ENCODE results near the gene MEIS2.

DNA sequence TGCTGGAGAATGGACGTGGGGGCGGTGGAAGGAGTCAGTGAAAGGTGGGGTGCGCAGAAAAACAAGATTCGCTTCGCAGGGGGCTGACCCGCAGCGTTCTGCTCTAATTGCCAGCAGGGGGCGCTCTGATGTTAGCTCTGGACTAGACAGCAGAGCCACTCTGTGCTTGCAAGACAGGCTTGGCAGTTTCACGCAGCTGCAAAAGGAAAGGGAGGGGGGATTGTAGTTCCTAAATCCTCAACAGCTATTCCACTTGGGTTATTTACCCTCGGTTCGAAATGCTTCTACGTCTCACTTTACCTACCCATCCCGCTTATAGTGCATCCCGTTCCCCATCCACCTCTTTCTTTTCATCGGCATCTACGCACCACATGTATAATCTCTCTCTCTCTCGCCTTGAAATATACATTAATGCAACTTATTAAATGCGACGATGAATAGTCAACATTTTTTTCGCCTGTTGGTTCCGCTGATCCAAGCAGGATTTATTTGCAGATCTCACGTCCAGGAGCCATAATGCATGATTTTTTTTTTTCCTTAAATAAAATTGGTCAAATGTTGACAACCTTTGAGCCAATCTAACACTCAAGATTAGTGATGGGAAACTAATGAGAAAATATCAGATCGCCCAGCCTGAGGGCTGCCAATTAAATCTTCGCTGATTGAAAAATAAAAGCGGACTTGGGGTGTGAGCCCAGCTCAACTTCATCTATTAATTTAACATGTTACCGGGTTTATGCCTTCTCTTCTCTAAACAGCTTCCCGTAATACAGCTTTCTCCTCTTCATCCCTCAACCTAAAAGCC, 216.4 kb downstream of the MEIS2 start:
- TF ChIP-seq, protein P1, sequence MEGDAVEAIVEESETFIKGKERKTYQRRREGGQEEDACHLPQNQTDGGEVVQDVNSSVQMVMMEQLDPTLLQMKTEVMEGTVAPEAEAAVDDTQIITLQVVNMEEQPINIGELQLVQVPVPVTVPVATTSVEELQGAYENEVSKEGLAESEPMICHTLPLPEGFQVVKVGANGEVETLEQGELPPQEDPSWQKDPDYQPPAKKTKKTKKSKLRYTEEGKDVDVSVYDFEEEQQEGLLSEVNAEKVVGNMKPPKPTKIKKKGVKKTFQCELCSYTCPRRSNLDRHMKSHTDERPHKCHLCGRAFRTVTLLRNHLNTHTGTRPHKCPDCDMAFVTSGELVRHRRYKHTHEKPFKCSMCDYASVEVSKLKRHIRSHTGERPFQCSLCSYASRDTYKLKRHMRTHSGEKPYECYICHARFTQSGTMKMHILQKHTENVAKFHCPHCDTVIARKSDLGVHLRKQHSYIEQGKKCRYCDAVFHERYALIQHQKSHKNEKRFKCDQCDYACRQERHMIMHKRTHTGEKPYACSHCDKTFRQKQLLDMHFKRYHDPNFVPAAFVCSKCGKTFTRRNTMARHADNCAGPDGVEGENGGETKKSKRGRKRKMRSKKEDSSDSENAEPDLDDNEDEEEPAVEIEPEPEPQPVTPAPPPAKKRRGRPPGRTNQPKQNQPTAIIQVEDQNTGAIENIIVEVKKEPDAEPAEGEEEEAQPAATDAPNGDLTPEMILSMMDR (IDR thresholded peaks at IDR 0.05; ENCODE audit: insufficient read depth, low read depth, low read length): peak; percentile 82
- no peak for TF ChIP-seq EZH2 (IDR thresholded peaks at IDR 0.05; ENCODE audit: insufficient read depth, low read length)

Measured in astrocyte (in vitro differentiated cells and primary cell).